ENCODE measurements around the gene MAP1LC3B. TPM values are rescaled to one million over a fixed set of nuclear protein-coding genes. Genes with fewer than 3 reads are reported as not detected.

Gene MAP1LC3B
- total and polyA plus RNA-seq, 12 donors, result 47.0 to 161 (median 125) TPM

DNA sequence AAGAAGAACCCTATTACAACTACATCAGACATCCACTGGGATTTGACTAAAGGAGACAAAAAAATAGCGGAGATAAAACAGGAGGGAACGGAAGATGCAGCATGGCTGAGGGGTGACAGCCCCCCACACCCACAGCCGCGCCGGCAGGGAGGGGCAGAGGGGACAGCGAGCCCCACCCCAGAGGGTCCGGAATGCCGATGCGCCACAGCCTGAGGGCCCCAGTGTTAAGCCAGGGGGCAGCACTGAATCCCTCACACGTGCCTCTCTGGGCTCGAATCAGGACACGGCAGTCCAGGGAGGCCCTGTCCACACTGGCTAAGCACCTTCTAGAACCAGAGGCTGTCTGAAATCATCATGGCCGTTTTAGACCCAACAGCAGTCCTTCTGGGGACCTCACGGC, 18.8 kb downstream of the MAP1LC3B start:
- Histone ChIP-seq H3K9me3 (no peaks in the 10 kb centered on the region), H3K4me1 (peaks cover 0 to 20% (median 0%) of the 10 kb centered on the region in 9 donors), H3K36me3 (peaks cover 0 to 100% (median 59%) of the 10 kb centered on the region in 9 donors), H3K27me3 (no peaks in the 10 kb centered on the region), H3K27ac (no peak overlapping the region), H3K4me3 (no peak overlapping the region)
- intact Hi-C loops (cut with DNase I), result loop anchor here in 5 of 10 donors (10.0 kb wide), 3 partner anchors 134 to 354 kb away; partner anchors contain the start of gene KLHDC4 (in 1 of the 5)
- TF ChIP-seq, protein P1, sequence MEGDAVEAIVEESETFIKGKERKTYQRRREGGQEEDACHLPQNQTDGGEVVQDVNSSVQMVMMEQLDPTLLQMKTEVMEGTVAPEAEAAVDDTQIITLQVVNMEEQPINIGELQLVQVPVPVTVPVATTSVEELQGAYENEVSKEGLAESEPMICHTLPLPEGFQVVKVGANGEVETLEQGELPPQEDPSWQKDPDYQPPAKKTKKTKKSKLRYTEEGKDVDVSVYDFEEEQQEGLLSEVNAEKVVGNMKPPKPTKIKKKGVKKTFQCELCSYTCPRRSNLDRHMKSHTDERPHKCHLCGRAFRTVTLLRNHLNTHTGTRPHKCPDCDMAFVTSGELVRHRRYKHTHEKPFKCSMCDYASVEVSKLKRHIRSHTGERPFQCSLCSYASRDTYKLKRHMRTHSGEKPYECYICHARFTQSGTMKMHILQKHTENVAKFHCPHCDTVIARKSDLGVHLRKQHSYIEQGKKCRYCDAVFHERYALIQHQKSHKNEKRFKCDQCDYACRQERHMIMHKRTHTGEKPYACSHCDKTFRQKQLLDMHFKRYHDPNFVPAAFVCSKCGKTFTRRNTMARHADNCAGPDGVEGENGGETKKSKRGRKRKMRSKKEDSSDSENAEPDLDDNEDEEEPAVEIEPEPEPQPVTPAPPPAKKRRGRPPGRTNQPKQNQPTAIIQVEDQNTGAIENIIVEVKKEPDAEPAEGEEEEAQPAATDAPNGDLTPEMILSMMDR (IDR thresholded peaks at IDR 0.05), result peak in 1 of 9 donors; percentile 10
- 85 to 89% methylated on average over 14 of the region's 14 CpGs for WGBS, 2 donors
- ATAC-seq (no peak), DNase-seq (no peak)

DNA sequence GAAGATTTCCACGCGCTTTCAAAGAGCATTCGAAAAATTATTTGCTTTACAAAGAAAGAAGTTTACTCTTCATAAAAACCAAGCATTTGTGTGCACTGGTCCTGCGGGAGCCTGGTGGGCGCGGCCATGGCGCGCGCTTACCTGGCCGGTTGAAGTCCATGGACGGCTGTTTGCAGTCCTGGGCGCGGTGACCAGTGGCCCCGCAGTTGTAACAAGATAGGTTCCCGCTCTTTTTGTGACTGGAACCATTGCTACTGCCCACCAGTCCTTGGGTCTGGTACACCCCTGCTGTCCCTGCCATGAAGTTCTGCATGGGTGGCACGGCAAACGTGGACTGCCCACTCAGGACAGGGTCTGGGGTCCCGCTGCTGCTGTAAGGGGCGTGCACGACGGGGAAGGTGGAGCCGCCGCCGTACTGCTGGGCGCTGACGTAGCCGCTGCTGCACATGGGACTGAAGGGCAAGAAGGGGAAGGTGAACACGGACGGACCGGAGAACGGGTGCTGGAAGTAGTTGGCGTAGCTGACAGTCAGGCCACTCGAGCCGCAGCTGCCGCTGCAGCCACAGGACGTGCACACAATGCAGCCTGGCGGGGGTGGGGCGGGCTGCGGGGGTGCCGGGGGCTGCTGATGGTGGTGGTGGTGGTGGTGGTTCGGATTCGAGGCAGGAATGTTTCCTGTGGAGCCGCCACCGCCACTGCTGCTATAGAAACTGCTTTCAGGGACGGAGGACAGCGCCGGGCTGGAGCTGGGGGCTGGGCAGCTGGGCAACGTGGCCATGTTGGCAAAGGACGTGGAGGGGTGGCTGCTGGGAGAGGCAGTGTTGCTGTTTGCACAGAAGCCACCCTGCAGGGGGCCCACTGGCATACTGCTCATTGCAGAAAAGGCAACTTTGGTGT, 19.5 kb downstream of the MAP1LC3B start:
- intact Hi-C loops (cut with DNase I), result loop anchor here in 5 of 10 donors (10.0 kb wide), 3 partner anchors 133 to 353 kb away; partner anchors contain the start of gene KLHDC4 (in 1 of the 5)
- Histone ChIP-seq H3K27ac (no peak overlapping the region), H3K4me3 (no peak overlapping the region), H3K9me3 (no peaks in the 10 kb centered on the region), H3K4me1 (peaks cover 0 to 18% (median 0%) of the 10 kb centered on the region in 9 donors), H3K27me3 (no peaks in the 10 kb centered on the region), H3K36me3 (peaks cover 0 to 100% (median 66%) of the 10 kb centered on the region in 9 donors)
- TF ChIP-seq, protein P1 (IDR thresholded peaks at IDR 0.05), result no peak
- 95% methylated on average over 49 of the region's 49 CpGs for WGBS, 2 donors
- peak in 1 of 8 donors; percentile 13 for ATAC-seq
- no peak for DNase-seq

DNA sequence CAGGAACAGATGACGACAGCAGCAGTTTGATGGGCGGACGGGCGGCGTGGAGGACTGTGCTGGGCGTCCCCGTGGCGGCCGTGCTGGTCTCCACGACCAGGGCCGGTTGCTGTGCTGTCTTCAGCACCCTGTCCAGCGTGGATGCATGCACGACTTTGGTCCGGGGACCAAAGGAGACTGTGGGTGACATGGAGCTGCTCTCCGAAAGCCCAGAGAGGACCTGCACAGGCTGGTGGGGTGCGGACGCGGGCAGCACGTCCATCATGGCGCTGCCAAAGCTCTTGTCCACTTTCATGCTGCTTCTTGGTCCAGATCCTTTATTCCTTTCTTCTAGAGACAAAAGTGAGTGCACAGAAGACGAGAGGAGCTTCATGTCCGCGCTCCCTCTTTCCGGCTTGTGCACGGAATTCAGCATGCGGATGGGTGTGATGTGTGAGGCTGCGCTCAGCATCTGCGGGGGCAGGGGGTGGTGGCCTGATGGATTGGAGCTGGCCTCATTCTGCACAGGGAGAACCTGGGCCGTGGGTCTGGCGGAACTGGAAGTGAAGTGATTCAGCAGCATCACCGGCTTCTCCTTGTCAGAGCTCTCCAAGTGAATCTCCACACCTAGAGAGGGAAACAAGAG, 20.3 kb downstream of the MAP1LC3B start:
- peaks cover 0 to 100% (median 73%) of the 10 kb centered on the region in 9 donors for H3K36me3 ChIP-seq
- DNase-seq (no peak), ATAC-seq (no peak)
- TF ChIP-seq, protein P1 (IDR thresholded peaks at IDR 0.05), result no peak
- 89 to 93% methylated on average over 31 of the region's 31 CpGs for WGBS, 2 donors
- intact Hi-C loops (cut with DNase I), result loop anchor here in 5 of 10 donors (10.0 kb wide), 3 partner anchors 132 to 352 kb away; partner anchors contain the start of gene KLHDC4 (in 1 of the 5)
- no peak overlapping the region for H3K4me3 ChIP-seq
- H3K9me3 ChIP-seq, result no peaks in the 10 kb centered on the region
- peaks cover 0 to 10% (median 0%) of the 10 kb centered on the region in 9 donors for H3K4me1 ChIP-seq
- no peak overlapping the region for H3K27ac ChIP-seq
- no peaks in the 10 kb centered on the region for H3K27me3 ChIP-seq

DNA sequence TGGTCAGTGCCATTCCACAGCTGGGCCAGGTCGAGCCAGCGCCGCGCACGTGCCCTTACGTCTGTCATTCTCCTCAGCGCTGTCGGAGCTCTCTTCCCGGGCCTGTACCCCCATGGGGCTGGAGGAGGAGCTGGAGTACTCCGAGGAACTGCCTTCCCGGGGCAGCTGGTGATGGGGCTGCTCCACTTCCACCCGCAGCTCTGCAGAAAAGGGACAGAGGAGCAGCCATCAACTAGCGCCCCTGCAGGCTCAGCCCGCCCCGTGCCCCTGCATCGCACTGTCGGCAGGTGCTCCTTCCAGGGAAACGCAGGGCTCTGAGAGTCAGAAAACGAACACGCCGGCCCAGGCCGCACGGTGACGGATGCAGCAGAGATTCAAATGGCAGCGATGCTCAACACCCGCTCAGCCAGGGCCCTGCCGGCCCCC, 20.9 kb downstream of the MAP1LC3B start:
- Histone ChIP-seq H3K36me3 (peaks cover 0 to 100% (median 75%) of the 10 kb centered on the region in 9 donors), H3K27ac (no peak overlapping the region), H3K9me3 (no peaks in the 10 kb centered on the region), H3K4me1 (peaks cover 0 to 6% (median 0%) of the 10 kb centered on the region in 9 donors), H3K4me3 (no peak overlapping the region), H3K27me3 (no peaks in the 10 kb centered on the region)
- TF ChIP-seq, protein P1 (IDR thresholded peaks at IDR 0.05), result no peak
- intact Hi-C loops (cut with DNase I), result loop anchor here in 5 of 10 donors (10.0 kb wide), 3 partner anchors 132 to 352 kb away; partner anchors contain the start of gene KLHDC4 (in 1 of the 5)
- ATAC-seq (peak in 1 of 8 donors; percentile 10), DNase-seq (no peak)
- WGBS, 2 donors, result 89 to 91% methylated on average over 27 of the region's 27 CpGs
